DND-41 (cell line): ENCODE data around the gene MDP1.

Experiments
- ATAC-seq: fragments of 200-7000 bp; cut with Tn5 transposase; 3 replicates; pipeline ENCODE4 v1.9.1; 2021; ENCODE audit warnings: low read depth; ENCODE audit not compliant: insufficient read depth
- DNase-seq: peaks from one replicate; pipeline ENCODE4 v3.0.0-alpha.2; 2020
- H2AFZ ChIP-seq: 2 replicates; pipeline ENCODE4 v1.6.0; 2012; ENCODE audit warnings: low read depth, low read length
- H3K27ac ChIP-seq: 2 replicates; pipeline ENCODE4 v1.5.1; 2012; ENCODE audit warnings: low read length, inconsistent platforms
- H3K27me3 ChIP-seq: fragments of 200-600 bp; sonication (generic); 2 replicates; pipeline ENCODE4 v1.6.0; 2012; ENCODE audit warnings: low read length, mild to moderate bottlenecking, inconsistent platforms; ENCODE audit not compliant: insufficient read depth, poor library complexity
- H3K36me3 ChIP-seq: 2 replicates; pipeline ENCODE4 v1.5.1; 2012; ENCODE audit warnings: low read length, inconsistent platforms; ENCODE audit not compliant: insufficient read depth
- H3K4me1 ChIP-seq: 2 replicates; pipeline ENCODE4 v1.5.1; 2012; ENCODE audit warnings: mild to moderate bottlenecking, low read length; ENCODE audit not compliant: insufficient read depth
- H3K4me2 ChIP-seq: 2 replicates; pipeline ENCODE4 v1.6.0; 2012; ENCODE audit warnings: mild to moderate bottlenecking, moderate library complexity, low read length, inconsistent platforms; ENCODE audit not compliant: insufficient read depth
- H3K4me3 ChIP-seq, 2 experiments: fragments of 200-600 bp in 1 of 2; shearing (Covaris generic) in 1 of 2; 2 replicates each; pipeline ENCODE4 v1.5.1; 2012 to 2016; ENCODE audit warnings: inconsistent platforms in 2 of 2, low read length in 2 of 2, mild to moderate bottlenecking in 2 of 2, low read depth in 1 of 2, moderate library complexity in 1 of 2
- H3K79me2 ChIP-seq: 2 replicates; pipeline ENCODE4 v1.6.0; 2012; ENCODE audit warnings: low read length, inconsistent platforms; ENCODE audit not compliant: insufficient read depth
- H3K9ac ChIP-seq: 2 replicates; pipeline ENCODE4 v1.6.0; 2012; ENCODE audit warnings: low read depth, mild to moderate bottlenecking, inconsistent platforms, low read length, moderate library complexity
- H3K9me3 ChIP-seq: 2 replicates; pipeline ENCODE4 v1.5.1; 2012; ENCODE audit warnings: low read length, moderate library complexity, mild to moderate bottlenecking, inconsistent platforms; ENCODE audit not compliant: insufficient read depth, severe bottlenecking
- H4K20me1 ChIP-seq: 2 replicates; pipeline ENCODE4 v1.6.0; 2012; ENCODE audit warnings: low read length; ENCODE audit not compliant: insufficient read depth
- CTCF ChIP-seq: IDR thresholded peaks from 2 replicates; pipeline ENCODE4 v1.5.1; 2012; ENCODE audit warnings: borderline replicate concordance, low read length, moderate library complexity, mild to moderate bottlenecking; ENCODE audit not compliant: poor library complexity, severe bottlenecking; ENCODE audit errors: extremely low read depth
- EZH2 ChIP-seq: IDR thresholded peaks from 3 replicates; pipeline ENCODE4 v1.6.1; 2012; ENCODE audit warnings: borderline replicate concordance, low read depth, mild to moderate bottlenecking, moderate library complexity, low read length, inconsistent platforms; ENCODE audit not compliant: severe bottlenecking

The MDP1 gene

GRCh38 chr14:24237463-24237955 is 21.6 kb upstream of the MDP1 start:
- Histone ChIP-seq H3K36me3 (peaks cover 75% of the 10 kb centered on the region), H2AFZ (no peak overlapping the region), H3K4me2 (no peak overlapping the region), H3K79me2 (peaks cover 60% of the 10 kb centered on the region), H3K9me3 (no peaks in the 10 kb centered on the region), H3K27me3 (no peaks in the 10 kb centered on the region), H3K27ac (no peak overlapping the region), H4K20me1 (peaks cover 15% of the 10 kb centered on the region), H3K4me3 (no peak overlapping the region), H3K4me1 (peaks cover 60% of the 10 kb centered on the region), H3K9ac (no peak overlapping the region)
- DNase-seq: no peak
- no peak for ATAC-seq
- TF ChIP-seq CTCF (no peak), EZH2 (no peak)

GRCh38 chr14:24236689-24237462 is 21.0 kb upstream of the MDP1 start:
- DNase-seq: no peak
- Histone ChIP-seq H2AFZ (no peak overlapping the region), H4K20me1 (peaks cover 14% of the 10 kb centered on the region), H3K36me3 (peaks cover 75% of the 10 kb centered on the region), H3K9ac (no peak overlapping the region), H3K27ac (no peak overlapping the region), H3K4me1 (peaks cover 59% of the 10 kb centered on the region), H3K79me2 (peaks cover 61% of the 10 kb centered on the region), H3K4me3 (no peak overlapping the region), H3K27me3 (no peaks in the 10 kb centered on the region), H3K9me3 (no peaks in the 10 kb centered on the region), H3K4me2 (no peak overlapping the region)
- ATAC-seq: no peak
- TF ChIP-seq EZH2: no peak
- TF ChIP-seq CTCF: no peak

- ATAC-seq: no peak
- H3K4me2 ChIP-seq: no peak overlapping the region
- peaks cover 74% of the 10 kb centered on the region for H3K36me3 ChIP-seq
- H3K79me2 ChIP-seq: peaks cover 62% of the 10 kb centered on the region
- H3K4me3 ChIP-seq: no peak overlapping the region
- H4K20me1 ChIP-seq: peaks cover 13% of the 10 kb centered on the region
- TF ChIP-seq EZH2: no peak
- no peak for TF ChIP-seq CTCF
- H3K9ac ChIP-seq: no peak overlapping the region
- no peak overlapping the region for H3K27ac ChIP-seq
- H3K9me3 ChIP-seq: no peaks in the 10 kb centered on the region
- no peaks in the 10 kb centered on the region for H3K27me3 ChIP-seq
- no peak for DNase-seq
- peaks cover 57% of the 10 kb centered on the region for H3K4me1 ChIP-seq
- H2AFZ ChIP-seq: no peak overlapping the region
Measured at GRCh38 chr14:24235804-24236688, 20.2 kb upstream of the MDP1 start.
